ENCODE data around the gene GSDME. TPM values are rescaled to one million over a fixed set of nuclear protein-coding genes. Genes with fewer than 3 reads are reported as not detected.

Gene GSDME
- total and polyA plus RNA-seq, 7 experiments from 2014 or later: 0.41 to 5.0 (median 0.80) TPM; not detected in 1

DNA sequence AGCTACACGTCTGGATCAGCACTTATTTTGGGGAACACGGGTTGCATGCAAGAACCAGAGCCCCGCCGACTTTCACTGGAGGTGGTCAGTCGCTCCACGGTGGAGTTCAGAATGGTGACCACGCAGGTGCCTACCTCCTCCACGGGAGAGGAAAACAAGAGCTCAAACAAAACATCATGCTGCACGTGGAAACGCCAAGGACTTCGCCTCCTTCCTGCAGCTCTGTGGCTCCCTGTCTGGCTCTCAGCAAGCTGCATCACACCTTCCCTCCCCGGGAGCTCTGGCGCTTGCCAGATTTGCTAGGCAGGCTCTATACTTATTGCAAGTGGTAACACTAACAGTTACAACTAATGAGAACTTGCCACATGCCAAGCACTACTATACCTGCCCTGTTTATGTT is 26.0 kb downstream of the GSDME start:
- no peak overlapping the region for H3K27ac Mint-ChIP-seq
- H3K4me3 Mint-ChIP-seq: no peak overlapping the region
- peaks cover 0 to 21% of the 10 kb centered on the region in 2 donors for H3K4me1 ChIP-seq (ENCODE audit: control insufficient read depth in 2 of 2, insufficient read depth in 2 of 2, low read length in 2 of 2)
- peaks cover 0 to 10% (median 5%) of the 10 kb centered on the region in 5 donors for H3K36me3 Mint-ChIP-seq
- no peak for ATAC-seq
- H3K9me3 Mint-ChIP-seq: peaks cover 0 to 20% (median 7%) of the 10 kb centered on the region in 11 donors
- no peak overlapping the region for H3K4me3 ChIP-seq (ENCODE audit: low read length)
- peaks cover 14 to 33% (median 22%) of the 10 kb centered on the region in 7 donors for H3K4me1 Mint-ChIP-seq
- ChIA-PET POLR2A (no interaction called here), CTCF (no interaction called here)
- H3K9me3 ChIP-seq (ENCODE audit: control insufficient read depth in 2 of 3, low read length in 3 of 3): no peaks in the 10 kb centered on the region
- H3K27ac ChIP-seq (ENCODE audit: low read depth, low read length): no peak overlapping the region
- DNase-seq: no peak
- intact Hi-C loops (cut with micrococcal nuclease): no loop called here
- H3K27me3 ChIP-seq (ENCODE audit: control insufficient read depth in 2 of 2, insufficient read depth in 2 of 2, low read length in 2 of 2): no peaks in the 10 kb centered on the region
- H3K27me3 Mint-ChIP-seq: peaks cover 10 to 27% (median 13%) of the 10 kb centered on the region in 5 donors
- no peaks in the 10 kb centered on the region for H3K36me3 ChIP-seq (ENCODE audit: control insufficient read depth in 2 of 3, insufficient read depth in 3 of 3, low read length in 3 of 3)

DNA sequence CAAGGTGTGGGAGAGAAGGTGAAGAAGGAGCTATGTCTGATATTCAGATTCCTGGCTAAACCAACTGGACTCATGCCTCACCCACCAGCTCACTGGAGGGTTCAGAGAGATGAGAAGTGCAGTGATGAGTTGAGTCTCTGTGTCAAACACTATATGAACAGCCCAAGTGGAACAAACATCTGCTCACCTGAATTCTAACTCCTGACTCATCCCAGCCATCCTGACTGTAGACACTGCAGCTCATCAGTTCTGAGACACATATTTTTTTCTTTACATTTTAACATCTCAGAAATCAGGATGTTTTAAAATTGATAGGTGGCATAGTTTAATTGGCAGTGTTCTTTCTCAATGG is 27.3 kb downstream of the GSDME start:
- Histone ChIP-seq H3K27me3 (ENCODE audit: control insufficient read depth in 2 of 2, insufficient read depth in 2 of 2, low read length in 2 of 2) (no peaks in the 10 kb centered on the region), H3K27ac (ENCODE audit: low read depth, low read length) (no peak overlapping the region), H3K9me3 (ENCODE audit: control insufficient read depth in 2 of 3, low read length in 3 of 3) (no peaks in the 10 kb centered on the region), H3K36me3 (ENCODE audit: control insufficient read depth in 2 of 3, insufficient read depth in 3 of 3, low read length in 3 of 3) (no peaks in the 10 kb centered on the region), H3K4me1 (ENCODE audit: control insufficient read depth in 2 of 2, insufficient read depth in 2 of 2, low read length in 2 of 2) (peaks cover 0 to 21% of the 10 kb centered on the region in 2 donors), H3K4me3 (ENCODE audit: low read length) (no peak overlapping the region)
- no peak for DNase-seq
- intact Hi-C loops (cut with micrococcal nuclease): no loop called here
- Mint-ChIP-seq H3K9me3 (peaks cover 0 to 13% (median 2%) of the 10 kb centered on the region in 11 donors), H3K4me1 (peaks cover 14 to 35% (median 23%) of the 10 kb centered on the region in 7 donors), H3K27ac (no peak overlapping the region), H3K27me3 (peaks cover 5 to 29% (median 14%) of the 10 kb centered on the region in 5 donors), H3K4me3 (no peak overlapping the region), H3K36me3 (peaks cover 0 to 9% (median 4%) of the 10 kb centered on the region in 5 donors)
- CTCF ChIA-PET: no interaction called here
- ATAC-seq: no peak
- POLR2A ChIA-PET: no interaction called here

DNA sequence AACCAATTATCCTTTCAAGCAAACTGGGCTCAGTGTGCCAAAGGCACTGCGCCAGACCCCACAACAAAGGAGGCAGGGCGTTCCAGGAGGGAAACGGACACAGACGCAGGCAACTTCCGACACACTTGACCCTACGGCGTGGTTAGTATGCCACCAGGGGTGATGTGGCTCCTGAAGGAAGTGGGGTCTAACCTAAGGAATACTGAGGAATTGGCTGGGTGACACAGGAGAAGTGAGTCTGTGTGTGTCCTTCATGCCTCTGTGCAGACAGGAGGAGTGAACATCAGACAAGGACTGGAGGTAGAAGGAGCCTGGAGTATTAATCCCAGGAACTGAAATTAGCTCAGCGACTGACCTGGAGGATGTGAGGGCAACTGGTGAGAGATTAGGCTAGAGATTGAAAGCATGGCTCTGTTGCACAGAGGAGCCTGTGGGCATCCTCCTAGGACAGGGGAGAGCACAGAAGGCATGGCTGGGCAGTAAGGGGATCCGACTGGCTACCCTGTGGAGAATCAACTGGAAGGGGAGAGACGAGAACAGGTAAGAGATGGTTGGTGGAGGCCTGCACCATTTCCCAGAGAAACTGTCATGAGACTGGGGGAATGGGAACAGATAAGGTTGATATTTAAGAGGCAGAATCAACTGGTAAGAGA is 27.8 kb downstream of the GSDME start:
- no peaks in the 10 kb centered on the region for H3K27me3 ChIP-seq (ENCODE audit: control insufficient read depth in 2 of 2, insufficient read depth in 2 of 2, low read length in 2 of 2)
- peaks cover 14 to 35% (median 23%) of the 10 kb centered on the region in 7 donors for H3K4me1 Mint-ChIP-seq
- H3K4me3 ChIP-seq (ENCODE audit: low read length): no peak overlapping the region
- H3K9me3 ChIP-seq (ENCODE audit: control insufficient read depth in 2 of 3, low read length in 3 of 3): no peaks in the 10 kb centered on the region
- H3K9me3 Mint-ChIP-seq: peaks cover 0 to 8% (median under 1%) of the 10 kb centered on the region in 11 donors
- H3K36me3 ChIP-seq (ENCODE audit: control insufficient read depth in 2 of 3, insufficient read depth in 3 of 3, low read length in 3 of 3): no peaks in the 10 kb centered on the region
- CTCF ChIA-PET: no interaction called here
- ATAC-seq (no peak), DNase-seq (no peak)
- H3K27me3 Mint-ChIP-seq: peaks cover 2 to 28% (median 10%) of the 10 kb centered on the region in 5 donors
- POLR2A ChIA-PET: no interaction called here
- peaks cover 0 to 4% (median under 1%) of the 10 kb centered on the region in 5 donors for H3K36me3 Mint-ChIP-seq
- H3K4me3 Mint-ChIP-seq: no peak overlapping the region
- H3K27ac ChIP-seq (ENCODE audit: low read depth, low read length): no peak overlapping the region
- H3K27ac Mint-ChIP-seq: no peak overlapping the region
- peaks cover 0 to 21% of the 10 kb centered on the region in 2 donors for H3K4me1 ChIP-seq (ENCODE audit: control insufficient read depth in 2 of 2, insufficient read depth in 2 of 2, low read length in 2 of 2)
- intact Hi-C loops (cut with micrococcal nuclease): loop anchor here in 1 of 2 donors (5.0 kb wide), 1 partner anchor 38 kb away; no protein-coding TSS in a partner anchor

DNA sequence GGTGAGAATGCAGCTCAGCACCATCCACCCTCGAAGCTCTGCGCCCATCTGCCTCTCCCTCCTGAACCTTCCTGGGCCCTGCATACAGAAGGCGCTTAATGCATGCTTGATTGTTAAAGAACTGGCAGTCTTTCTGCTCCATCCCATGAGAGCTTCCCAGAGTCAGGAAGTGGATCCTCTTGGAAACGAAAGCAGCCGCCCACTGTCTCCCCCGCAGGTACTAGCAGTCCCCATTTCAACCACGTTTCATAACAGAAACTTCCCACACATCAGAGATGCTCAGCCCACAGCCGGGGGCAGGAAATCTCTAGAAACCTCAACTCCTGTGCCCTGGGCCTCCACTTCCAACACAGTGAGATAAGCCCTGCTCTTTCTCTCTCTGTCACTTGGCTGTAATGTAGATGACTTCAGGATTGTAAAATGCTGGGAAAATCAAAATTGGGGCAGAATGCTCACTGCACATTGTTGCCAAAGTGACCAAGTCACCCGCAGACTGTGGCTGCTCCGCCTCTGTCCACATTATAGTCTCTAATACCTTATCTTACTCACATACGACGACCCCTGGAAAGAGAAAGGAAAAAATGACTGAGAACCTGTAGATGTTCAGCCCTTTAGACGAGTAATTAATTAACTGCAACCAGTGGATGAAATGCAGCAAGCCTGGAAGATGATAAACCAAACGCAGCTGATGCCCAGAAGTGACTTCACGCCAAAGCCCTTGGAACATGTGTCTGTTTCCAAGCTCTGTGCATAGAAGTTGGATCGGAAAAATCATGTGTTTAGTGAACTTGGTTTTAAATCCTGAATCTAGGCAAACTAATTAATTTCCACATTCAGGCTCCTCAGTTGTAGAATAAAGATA is 28.5 kb downstream of the GSDME start:
- H3K36me3 Mint-ChIP-seq: peaks cover 0 to 4% (median 0%) of the 10 kb centered on the region in 5 donors
- peaks cover 14 to 35% (median 23%) of the 10 kb centered on the region in 7 donors for H3K4me1 Mint-ChIP-seq
- Histone ChIP-seq H3K27ac (ENCODE audit: low read depth, low read length) (no peak overlapping the region), H3K4me1 (ENCODE audit: control insufficient read depth in 2 of 2, insufficient read depth in 2 of 2, low read length in 2 of 2) (peaks cover 0 to 21% of the 10 kb centered on the region in 2 donors), H3K36me3 (ENCODE audit: control insufficient read depth in 2 of 3, insufficient read depth in 3 of 3, low read length in 3 of 3) (no peaks in the 10 kb centered on the region), H3K9me3 (ENCODE audit: control insufficient read depth in 2 of 3, low read length in 3 of 3) (no peaks in the 10 kb centered on the region), H3K27me3 (ENCODE audit: control insufficient read depth in 2 of 2, insufficient read depth in 2 of 2, low read length in 2 of 2) (no peaks in the 10 kb centered on the region), H3K4me3 (ENCODE audit: low read length) (no peak overlapping the region)
- DNase-seq (peak in 2 of 9 donors; percentile 9 to 41), ATAC-seq (peak; percentile 54)
- ChIA-PET POLR2A (no interaction called here), CTCF (interaction anchor here (0.6 kb wide), 1 partner anchor 370 kb away, joined by 7 read pairs; no protein-coding TSS in a partner anchor)
- H3K9me3 Mint-ChIP-seq: peaks cover 0 to 6% (median 0%) of the 10 kb centered on the region in 11 donors
- H3K27ac Mint-ChIP-seq: peak overlapping the region in 2 of 9 donors; percentile 0 to 54
- peaks cover 0 to 24% (median 5%) of the 10 kb centered on the region in 5 donors for H3K27me3 Mint-ChIP-seq
- peak overlapping the region in 9 of 10 donors; percentile 18 to 64 (median 51) for H3K4me3 Mint-ChIP-seq
- intact Hi-C loops (cut with micrococcal nuclease): loop anchor here in 1 of 2 donors (1.0 to 5.0 kb wide), 2 partner anchors 27 to 39 kb away; no protein-coding TSS in a partner anchor

DNA sequence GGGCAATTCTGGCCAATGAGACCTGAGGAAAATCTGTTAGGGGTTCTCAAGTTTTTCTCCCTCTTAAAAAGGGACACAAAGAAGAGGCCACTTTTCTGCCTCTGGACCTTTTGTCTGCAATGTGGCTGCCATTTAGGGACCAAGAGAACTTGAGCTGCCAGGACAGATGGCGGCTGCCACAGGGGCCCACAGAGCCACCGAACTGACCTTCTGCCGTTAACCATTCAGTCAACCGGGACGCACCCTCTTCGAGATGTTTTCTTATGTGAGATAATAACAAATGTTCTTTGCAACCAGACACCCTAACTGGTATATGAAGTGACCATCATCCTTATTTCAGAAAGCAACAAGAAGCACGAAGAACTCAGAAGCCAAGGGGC is 29.2 kb downstream of the GSDME start:
- no peak overlapping the region for H3K27ac ChIP-seq (ENCODE audit: low read depth, low read length)
- peak overlapping the region in 6 of 10 donors; percentile 16 to 64 (median 54) for H3K4me3 Mint-ChIP-seq
- H3K27ac Mint-ChIP-seq: peak overlapping the region in 1 of 9 donors; percentile 0
- no peak overlapping the region for H3K4me3 ChIP-seq (ENCODE audit: low read length)
- CTCF ChIA-PET: interaction anchor here (0.6 kb wide), 1 partner anchor 370 kb away, joined by 7 read pairs; no protein-coding TSS in a partner anchor
- no peaks in the 10 kb centered on the region for H3K27me3 ChIP-seq (ENCODE audit: control insufficient read depth in 2 of 2, insufficient read depth in 2 of 2, low read length in 2 of 2)
- peaks cover 0 to 6% (median 0%) of the 10 kb centered on the region in 11 donors for H3K9me3 Mint-ChIP-seq
- intact Hi-C loops (cut with micrococcal nuclease): loop anchor here in 1 of 2 donors (1.0 to 5.0 kb wide), 2 partner anchors 27 to 39 kb away; no protein-coding TSS in a partner anchor
- peaks cover 0 to 21% of the 10 kb centered on the region in 2 donors for H3K4me1 ChIP-seq (ENCODE audit: control insufficient read depth in 2 of 2, insufficient read depth in 2 of 2, low read length in 2 of 2)
- H3K4me1 Mint-ChIP-seq: peaks cover 14 to 35% (median 23%) of the 10 kb centered on the region in 7 donors
- DNase-seq (no peak), ATAC-seq (no peak)
- H3K36me3 Mint-ChIP-seq: peaks cover 0 to 4% (median 0%) of the 10 kb centered on the region in 5 donors
- H3K9me3 ChIP-seq (ENCODE audit: control insufficient read depth in 2 of 3, low read length in 3 of 3): no peaks in the 10 kb centered on the region
- no peaks in the 10 kb centered on the region for H3K36me3 ChIP-seq (ENCODE audit: control insufficient read depth in 2 of 3, insufficient read depth in 3 of 3, low read length in 3 of 3)
- POLR2A ChIA-PET: no interaction called here
- peaks cover 0 to 20% (median 5%) of the 10 kb centered on the region in 5 donors for H3K27me3 Mint-ChIP-seq

All from naive thymus-derived CD4-positive, alpha-beta T cell (primary cell).